Measurements from ENCODE around the gene LAYN.

The LAYN gene

GRCh38 chr11:111598148-111598547 lies 57.6 kb downstream of the LAYN start:
- no peak overlapping the region for H3K4me3 ChIP-seq (replicated peaks; ENCODE audit: low read depth, low read length)
- TF ChIP-seq CTCF (IDR thresholded peaks at IDR 0.05; ENCODE audit: low read length, missing control alignments): no peak
- DNase-seq (ENCODE audit: low read depth): peak; percentile 6

DNA sequence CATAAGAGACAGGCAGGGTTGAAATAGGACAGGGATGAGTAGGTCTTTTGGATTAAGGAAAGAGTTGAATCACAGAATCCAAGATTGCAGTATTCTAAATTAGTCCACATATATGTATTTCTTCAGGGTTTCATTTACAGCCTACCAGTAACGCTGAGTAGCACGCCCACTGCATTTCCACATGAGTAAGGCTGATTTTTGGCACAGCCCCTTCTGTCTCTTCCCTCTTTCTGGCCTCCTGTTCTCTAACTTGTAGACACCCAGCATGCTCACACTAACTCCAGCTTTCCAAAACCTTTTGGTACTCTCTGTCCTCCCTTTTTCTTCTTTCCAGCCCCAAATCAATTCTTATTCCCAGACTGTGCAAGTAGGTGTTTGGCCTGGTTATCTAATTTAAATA lies 58.0 kb downstream of the LAYN start:
- DNase-seq (ENCODE audit: low read depth): peak; percentile 72
- H3K4me3 ChIP-seq (replicated peaks; ENCODE audit: low read depth, low read length): no peak overlapping the region
- TF ChIP-seq CTCF (IDR thresholded peaks at IDR 0.05; ENCODE audit: low read length, missing control alignments): no peak

- DNase-seq (ENCODE audit: low read depth): no peak
- TF ChIP-seq CTCF (IDR thresholded peaks at IDR 0.05; ENCODE audit: low read length, missing control alignments): no peak
- peak overlapping the region; percentile 45 for H3K4me3 ChIP-seq (replicated peaks; ENCODE audit: low read depth, low read length)
Measured at GRCh38 chr11:111601636-111601978, 61.1 kb downstream of the LAYN start.

- TF ChIP-seq CTCF (IDR thresholded peaks at IDR 0.05; ENCODE audit: low read length, missing control alignments): peak; percentile 72
- peak within 1 kb of the TSS; percentile 58 for H3K4me3 ChIP-seq (replicated peaks; ENCODE audit: low read depth, low read length)
- DNase-seq (ENCODE audit: low read depth): peak; percentile 97
Measured at GRCh38 chr11:111601979-111602864, 61.7 kb downstream of the LAYN start, which contains the start of gene SIK2. Gene SIK2 (plus strand): TSS chr11:111602449. CDS start chr11:111602564, 115 bp downstream.

- no peak for TF ChIP-seq CTCF (IDR thresholded peaks at IDR 0.05; ENCODE audit: low read length, missing control alignments)
- DNase-seq (ENCODE audit: low read depth): peak; percentile 45
- peak overlapping the region; percentile 58 for H3K4me3 ChIP-seq (replicated peaks; ENCODE audit: low read depth, low read length)
Measured at GRCh38 chr11:111602865-111603610, 62.5 kb downstream of the LAYN start.

- TF ChIP-seq CTCF (IDR thresholded peaks at IDR 0.05; ENCODE audit: low read length, missing control alignments): no peak
- DNase-seq (ENCODE audit: low read depth): peak; percentile 22
Measured at GRCh38 chr11:111603611-111604130, 63.2 kb downstream of the LAYN start.

More at GRCh38 chr11:111603611-111604130, 63.2 kb downstream of the LAYN start:
- peak overlapping the region; percentile 58 for H3K4me3 ChIP-seq (replicated peaks; ENCODE audit: low read depth, low read length)
